Lung (tissue), 12 donors: ENCODE measurements around the gene NRIP1. TPM values are rescaled to one million over a fixed set of nuclear protein-coding genes. Genes with fewer than 3 reads are reported as not detected.
"Not testable (repeated sequence)": the region's sequence is repeated elsewhere in the genome, so short reads cannot be mapped to it uniquely, and the experiment has no call there.

Source experiments
- ATAC-seq: fragments of 200-7000 bp; cut with Tn5 transposase; one replicate; pipeline ENCODE4 v1.9.1; 2020; ENCODE audit warnings: moderate number of reproducible peaks; ENCODE audit not compliant: insufficient read depth, low FRiP score
- DNase-seq, 3 donors: peaks; one replicate each; pipeline ENCODE4 v3.0.0-alpha.2; 2013 to 2017
- H3K27ac ChIP-seq, 2 donors: one replicate each; pipeline ENCODE4 v1.5.1; 2013; ENCODE audit warnings: mild to moderate bottlenecking in 2 of 2, moderate library complexity in 2 of 2, control low read depth in 1 of 2, inconsistent platforms in 1 of 2, low read depth in 1 of 2, low read length in 1 of 2
- H3K27me3 ChIP-seq, 3 donors: one replicate each; pipeline ENCODE4 v1.5.1; 2013; ENCODE audit warnings: low read length in 2 of 3; ENCODE audit not compliant: control insufficient read depth in 3 of 3, insufficient read depth in 3 of 3
- H3K36me3 ChIP-seq, 4 donors: one replicate each; pipeline ENCODE4 v1.5.1; 2013; ENCODE audit warnings: low read length in 4 of 4, mild to moderate bottlenecking in 1 of 4, moderate library complexity in 1 of 4; ENCODE audit not compliant: control insufficient read depth in 4 of 4, insufficient read depth in 4 of 4
- H3K4me1 ChIP-seq, 5 donors: one replicate each; pipeline ENCODE4 v1.5.1; 2013; ENCODE audit warnings: low read length in 5 of 5, mild to moderate bottlenecking in 2 of 5, moderate library complexity in 1 of 5; ENCODE audit not compliant: control insufficient read depth in 5 of 5, insufficient read depth in 5 of 5
- H3K4me3 ChIP-seq: one replicate; pipeline ENCODE4 v1.5.1; 2013; ENCODE audit warnings: mild to moderate bottlenecking, control low read depth, moderate library complexity
- H3K9ac ChIP-seq, 2 donors: one replicate each; pipeline ENCODE4 v1.5.1; 2013; ENCODE audit warnings: low read length in 2 of 2, control low read depth in 1 of 2; ENCODE audit not compliant: insufficient read depth in 1 of 2
- H3K9me3 ChIP-seq, 4 donors: one replicate each; pipeline ENCODE4 v1.5.1; 2013; ENCODE audit warnings: low read length in 3 of 4, mild to moderate bottlenecking in 1 of 4, moderate library complexity in 1 of 4; ENCODE audit not compliant: control insufficient read depth in 4 of 4, insufficient read depth in 3 of 4
- CTCF ChIP-seq: IDR thresholded peaks from 2 replicates; pipeline ENCODE4 v1.5.1; 2012; ENCODE audit warnings: mild to moderate bottlenecking; ENCODE audit errors: control extremely low read depth, extremely low read depth
- WGBS, 2 donors: extraction: QIAGEN DNeasy Blood & Tissue Kit; methylation state at CpG; one replicate each; pipeline ENCODE4 v1.1.7; 2013; 5-methylcytosine and 5-hydroxymethylcytosine counted together
- polyA plus RNA-seq, 2 donors: library from polyadenylated mRNA; stranded (reverse); fragments of 200-250 nt; gene quantifications; one replicate each; pipeline ENCODE4 v1.2.1, GENCODE V29; 2013
- total RNA-seq, 2 donors: library from RNA; depleted of rRNA in 1 of 2; stranded (reverse); fragments of >200 nt in 1 of 2; gene quantifications; one replicate each; pipeline ENCODE4 v1.2.1, GENCODE V29; 2014 to 2021
- donor health status: control.
- donor health status: control.
- donor health status: Bipolar disorder and iron deficiency.
- donor health status: healthy.
- donor health status: DM: yes; HTN: yes; CAD: no.

Gene NRIP1
- total and polyA plus RNA-seq, 4 donors: 5.9 to 35.5 (median 18.3) TPM

DNA sequence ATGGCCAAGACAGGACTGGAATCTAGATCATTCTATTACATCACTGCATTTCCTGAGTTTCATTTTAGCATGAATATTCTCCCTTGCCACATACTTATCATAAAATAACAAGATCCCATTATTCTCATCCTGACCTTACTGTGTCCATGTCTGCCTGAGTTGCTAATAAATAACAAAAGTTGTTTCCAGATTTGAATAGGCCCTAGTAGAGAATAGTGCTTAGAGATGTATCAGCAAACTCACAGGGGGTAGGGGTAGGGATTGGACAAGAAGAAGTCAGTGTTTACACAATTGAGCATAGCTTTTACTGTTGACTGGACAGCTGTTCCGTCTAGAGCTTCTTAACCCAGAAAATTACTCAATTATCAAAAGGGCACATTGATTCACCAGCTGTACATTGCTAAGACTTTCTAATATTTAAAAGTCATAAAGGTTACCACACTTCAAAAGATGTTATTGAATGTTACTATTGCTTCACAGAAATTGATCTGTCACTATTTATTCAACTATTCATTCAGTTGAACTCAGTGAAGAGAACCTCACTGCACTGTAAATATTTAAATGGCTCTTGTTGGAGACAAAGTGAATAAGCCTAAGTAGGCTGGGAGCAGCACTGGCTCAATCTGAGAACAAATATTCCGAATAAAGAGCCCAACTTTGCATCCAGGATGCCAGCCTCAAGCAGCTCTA, 121.9 kb downstream of the NRIP1 start:
- H3K4me3 ChIP-seq: no peak overlapping the region
- no peaks in the 10 kb centered on the region for H3K27me3 ChIP-seq
- peaks cover 0 to 2% (median under 1%) of the 10 kb centered on the region in 4 donors for H3K9me3 ChIP-seq
- no peak overlapping the region for H3K9ac ChIP-seq
- peaks cover 0 to 13% (median 0%) of the 10 kb centered on the region in 5 donors for H3K4me1 ChIP-seq
- 51 to 78% methylated on average over 2 of the region's 2 CpGs for WGBS, 2 donors
- H3K27ac ChIP-seq: no peak overlapping the region
- TF ChIP-seq CTCF: no peak
- H3K36me3 ChIP-seq: no peaks in the 10 kb centered on the region
- DNase-seq: no peak
- peak; percentile 41 for ATAC-seq

GRCh38 chr21:14927324-14927723, 137.5 kb downstream of the NRIP1 start:
- 73 to 91% methylated on average over 10 to 13 of the region's 13 CpGs for WGBS, 2 donors
- not testable (repeated sequence) for H3K4me3 ChIP-seq, DNase-seq, H3K27ac ChIP-seq, H3K9ac ChIP-seq, H3K9me3 ChIP-seq, H3K4me1 ChIP-seq, H3K36me3 ChIP-seq, H3K27me3 ChIP-seq, ATAC-seq

- no peak overlapping the region for H3K4me3 ChIP-seq
- H3K9ac ChIP-seq: no peak overlapping the region
- H3K9me3 ChIP-seq: no peaks in the 10 kb centered on the region
- no peaks in the 10 kb centered on the region for H3K27me3 ChIP-seq
- WGBS, 2 donors: 84 to 87% methylated on average over 3 of the region's 3 CpGs
- no peak overlapping the region for H3K27ac ChIP-seq
- no peak for TF ChIP-seq CTCF
- DNase-seq (no peak), ATAC-seq (no peak)
- H3K36me3 ChIP-seq: no peaks in the 10 kb centered on the region
- no peaks in the 10 kb centered on the region for H3K4me1 ChIP-seq
Measured at GRCh38 chr21:14926186-14926585, 138.6 kb downstream of the NRIP1 start.

DNA sequence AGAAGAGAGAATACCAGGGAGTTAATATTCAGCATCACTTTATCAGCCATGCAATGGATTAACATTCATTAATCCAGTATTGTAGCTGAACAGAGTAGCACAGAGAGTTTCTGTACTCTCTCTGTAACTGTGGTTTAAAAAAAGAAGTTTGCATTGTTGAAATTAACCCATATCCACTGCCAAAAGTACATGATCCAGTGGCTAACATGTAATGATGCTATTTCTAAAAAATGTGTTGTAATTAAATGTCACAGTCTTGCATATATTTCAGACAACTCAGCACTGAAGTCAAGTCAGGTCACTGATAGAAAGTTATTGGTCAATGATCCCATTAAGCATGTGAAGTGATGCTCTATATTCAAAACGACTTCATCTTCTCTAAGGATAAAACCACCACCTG, 141.3 kb downstream of the NRIP1 start:
- Histone ChIP-seq H3K27me3 (no peaks in the 10 kb centered on the region), H3K27ac (no peak overlapping the region), H3K36me3 (no peaks in the 10 kb centered on the region), H3K9ac (no peak overlapping the region), H3K4me3 (no peak overlapping the region), H3K9me3 (no peaks in the 10 kb centered on the region), H3K4me1 (no peaks in the 10 kb centered on the region)
- 72 to 97% methylated on average over 1 of the region's 1 CpG for WGBS, 2 donors
- ATAC-seq (no peak), DNase-seq (no peak)
- no peak for TF ChIP-seq CTCF
